RWPE1 (cell line): ENCODE measurements around the gene VAC14.

Source experiments
- CTCF ChIA-PET: fragments of 350-600 bp; sonication (Branson Sonifier 250); formaldehyde crosslinking; extraction: SDS; loops from one replicate; lab custom pipeline; 2021; lab: Yijun Ruan, JAX
- POLR2A ChIA-PET: fragments of 400-600 bp; formaldehyde crosslinking; extraction: SDS; loops from one replicate; lab custom pipeline; 2020; ENCODE audit warnings: antibody characterized with exemption; ENCODE audit not compliant: low non-redundant PET; lab: Yijun Ruan, JAX
- DNase-seq: peaks from one replicate; pipeline ENCODE4 v3.0.0; 2012; ENCODE audit warnings: low spot score
- H3K27ac ChIP-seq: fragments of 450-650 bp; 2 replicates; pipeline ENCODE4 v1.5.1; 2017
- CTCF ChIP-seq: fragments of 450-650 bp; conservative IDR thresholded peaks from 2 replicates; pipeline ENCODE4 v1.5.1; 2017; ENCODE audit warnings: low read depth, mild to moderate bottlenecking

The VAC14 gene

GRCh38 chr16:70638814-70639792, 161.9 kb downstream of the VAC14 start:
- TF ChIP-seq CTCF, result no peak
- no peak overlapping the region for H3K27ac ChIP-seq
- CTCF ChIA-PET, result interaction anchor here (0.6 kb wide), 1 partner anchor 16 kb away, joined by 3 read pairs; no protein-coding TSS in a partner anchor
- no peak for DNase-seq
- POLR2A ChIA-PET, result no interaction called here
